RWPE1 (cell line): ENCODE measurements around the gene TMEM59L.
A peak's percentile ranks its signal among the peaks of the same experiment; 100 is the strongest.

Experiments used
- CTCF ChIA-PET: fragments of 350-600 bp; sonication (Branson Sonifier 250); formaldehyde crosslinking; extraction: SDS; loops from one replicate; lab custom pipeline; 2021; lab: Yijun Ruan, JAX
- POLR2A ChIA-PET: fragments of 400-600 bp; formaldehyde crosslinking; extraction: SDS; loops from one replicate; lab custom pipeline; 2020; ENCODE audit warnings: antibody characterized with exemption; ENCODE audit not compliant: low non-redundant PET; lab: Yijun Ruan, JAX
- DNase-seq: peaks from one replicate; pipeline ENCODE4 v3.0.0; 2012; ENCODE audit warnings: low spot score
- H3K27ac ChIP-seq: fragments of 450-650 bp; 2 replicates; pipeline ENCODE4 v1.5.1; 2017
- TF ChIP-seq, protein P1 (sequence below): fragments of 450-650 bp; conservative IDR thresholded peaks from 2 replicates; pipeline ENCODE4 v1.5.1; 2017; ENCODE audit warnings: low read depth, mild to moderate bottlenecking

Gene TMEM59L

GRCh38 chr19:18604820-18605159, 7.9 kb upstream of the TMEM59L start:
- TF ChIP-seq, protein P1, sequence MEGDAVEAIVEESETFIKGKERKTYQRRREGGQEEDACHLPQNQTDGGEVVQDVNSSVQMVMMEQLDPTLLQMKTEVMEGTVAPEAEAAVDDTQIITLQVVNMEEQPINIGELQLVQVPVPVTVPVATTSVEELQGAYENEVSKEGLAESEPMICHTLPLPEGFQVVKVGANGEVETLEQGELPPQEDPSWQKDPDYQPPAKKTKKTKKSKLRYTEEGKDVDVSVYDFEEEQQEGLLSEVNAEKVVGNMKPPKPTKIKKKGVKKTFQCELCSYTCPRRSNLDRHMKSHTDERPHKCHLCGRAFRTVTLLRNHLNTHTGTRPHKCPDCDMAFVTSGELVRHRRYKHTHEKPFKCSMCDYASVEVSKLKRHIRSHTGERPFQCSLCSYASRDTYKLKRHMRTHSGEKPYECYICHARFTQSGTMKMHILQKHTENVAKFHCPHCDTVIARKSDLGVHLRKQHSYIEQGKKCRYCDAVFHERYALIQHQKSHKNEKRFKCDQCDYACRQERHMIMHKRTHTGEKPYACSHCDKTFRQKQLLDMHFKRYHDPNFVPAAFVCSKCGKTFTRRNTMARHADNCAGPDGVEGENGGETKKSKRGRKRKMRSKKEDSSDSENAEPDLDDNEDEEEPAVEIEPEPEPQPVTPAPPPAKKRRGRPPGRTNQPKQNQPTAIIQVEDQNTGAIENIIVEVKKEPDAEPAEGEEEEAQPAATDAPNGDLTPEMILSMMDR: no peak
- CTCF ChIA-PET: interaction anchor here (1.9 kb wide), 1 partner anchor 10 kb away, joined by 10 read pairs; no protein-coding TSS in a partner anchor
- POLR2A ChIA-PET: no interaction called here
- no peak for DNase-seq
- peak overlapping the region; percentile 17; the same call in 1 of the 2 replicates for H3K27ac ChIP-seq

- ChIA-PET CTCF (no interaction called here), POLR2A (no interaction called here)
- no peak for DNase-seq
- TF ChIP-seq, protein P1: no peak
- peak overlapping the region; percentile 17; the same call in 1 of the 2 replicates for H3K27ac ChIP-seq
Measured at GRCh38 chr19:18605196-18605545, 7.5 kb upstream of the TMEM59L start.

DNA sequence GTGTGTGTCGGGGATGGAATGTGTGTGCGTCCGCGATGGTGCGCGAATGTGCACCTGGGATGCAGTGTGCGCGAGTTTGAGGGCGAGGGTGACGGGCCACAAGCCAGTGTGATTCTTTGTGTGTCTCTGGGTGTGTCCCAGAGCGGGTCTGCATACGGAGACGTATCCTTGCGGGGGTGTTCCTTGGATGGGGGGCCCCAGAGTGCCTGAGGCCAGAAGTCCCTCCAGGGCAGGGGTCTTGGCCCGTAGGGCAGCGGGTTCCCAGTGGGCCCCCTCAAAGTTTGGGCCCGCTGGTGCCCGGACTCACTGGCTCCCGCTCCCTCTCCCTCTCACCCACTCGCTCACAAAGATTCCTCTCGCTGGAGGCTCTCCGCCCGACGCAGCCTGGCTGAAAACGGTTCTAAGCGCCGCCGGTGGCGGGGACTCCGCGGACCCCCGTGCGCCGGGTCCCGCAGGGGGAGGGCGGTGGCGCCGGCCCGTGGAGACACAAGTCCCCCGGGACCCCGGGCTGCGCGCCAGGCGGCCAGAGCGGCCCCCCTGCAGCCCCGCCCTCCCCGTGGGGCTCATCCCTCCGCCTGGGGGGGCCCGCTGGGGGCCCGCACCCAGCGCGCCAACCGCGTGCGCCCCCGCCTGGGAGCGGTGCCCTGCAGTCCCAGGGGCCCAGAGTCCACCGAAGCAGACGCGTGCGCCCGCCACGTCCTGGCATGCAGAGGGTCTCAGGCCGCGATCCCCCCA, 7.0 kb upstream of the TMEM59L start:
- TF ChIP-seq, protein P1: no peak
- no peak for DNase-seq
- POLR2A ChIA-PET: no interaction called here
- H3K27ac ChIP-seq: no peak overlapping the region
- CTCF ChIA-PET: no interaction called here

- DNase-seq: no peak
Measured at GRCh38 chr19:18606281-18607225, 6.1 kb upstream of the TMEM59L start, which contains the start of gene CRLF1. CRLF1 (minus strand) TSS chr19:18606799; CDS start chr19:18606656, 143 bp downstream.

DNA sequence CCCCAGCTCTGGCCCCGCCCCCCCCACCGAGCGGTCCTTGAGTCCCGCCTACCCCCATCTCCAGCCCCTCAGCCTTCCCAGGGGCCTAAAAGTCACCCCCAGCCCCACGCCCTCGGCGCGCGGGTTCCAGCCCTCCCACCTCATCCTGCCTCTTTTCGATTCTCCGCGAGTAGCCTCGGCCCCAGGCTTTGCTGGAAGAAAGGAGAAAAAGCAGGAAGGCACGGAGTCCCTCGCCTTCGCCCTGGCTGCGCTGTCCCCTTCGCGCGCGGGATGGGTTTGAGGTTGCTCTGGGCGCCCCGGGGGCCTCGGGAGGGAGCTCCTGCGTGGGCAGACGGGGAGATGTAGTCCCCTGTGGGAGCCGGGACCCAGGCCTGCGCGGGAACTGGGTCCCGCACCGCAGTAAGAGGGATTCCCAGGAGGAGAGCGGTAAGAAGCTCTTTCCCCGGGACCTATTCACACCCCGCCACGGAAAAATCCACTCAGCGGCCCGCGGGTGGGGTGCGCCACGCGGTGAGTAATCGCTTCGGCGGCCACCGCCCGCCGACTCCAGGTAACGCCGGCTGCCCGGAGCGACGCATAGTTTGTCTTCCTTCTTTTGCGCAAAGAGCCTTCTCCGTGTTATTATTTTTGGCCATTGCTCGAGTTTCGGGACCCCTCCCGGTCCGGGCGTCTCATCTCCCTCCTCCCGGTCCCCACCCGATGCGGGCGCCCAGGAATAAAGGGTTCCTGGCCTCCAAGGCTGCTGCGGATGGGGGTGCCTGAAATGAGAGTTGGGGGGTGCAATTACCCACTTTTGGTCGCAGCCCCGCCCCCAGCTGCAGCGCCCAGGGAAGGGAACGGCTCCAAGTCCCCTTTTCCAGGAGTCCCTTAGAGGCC, 5.2 kb upstream of the TMEM59L start:
- H3K27ac ChIP-seq: peak overlapping the region; percentile 10; the same call in 1 of the 2 replicates
- POLR2A ChIA-PET: no interaction called here
- DNase-seq: no peak
- CTCF ChIA-PET: interaction anchor here (1.0 kb wide), 3 partner anchors 24 to 240 kb away, joined by 3 to 5 read pairs (median 4); no protein-coding TSS in a partner anchor
- TF ChIP-seq, protein P1: no peak

More at GRCh38 chr19:18606281-18607225, 6.1 kb upstream of the TMEM59L start, which contains the start of gene CRLF1:
- POLR2A ChIA-PET: no interaction called here
- CTCF ChIA-PET: interaction anchor here (1.0 kb wide), 3 partner anchors 25 to 241 kb away, joined by 3 to 5 read pairs (median 4); no protein-coding TSS in a partner anchor
- peak within 1 kb of the TSS; percentile 10; the same call in 1 of the 2 replicates for H3K27ac ChIP-seq
- TF ChIP-seq, protein P1: no peak
